ENCODE measurements around the gene ACTR10.

ACTR10 gene

DNA sequence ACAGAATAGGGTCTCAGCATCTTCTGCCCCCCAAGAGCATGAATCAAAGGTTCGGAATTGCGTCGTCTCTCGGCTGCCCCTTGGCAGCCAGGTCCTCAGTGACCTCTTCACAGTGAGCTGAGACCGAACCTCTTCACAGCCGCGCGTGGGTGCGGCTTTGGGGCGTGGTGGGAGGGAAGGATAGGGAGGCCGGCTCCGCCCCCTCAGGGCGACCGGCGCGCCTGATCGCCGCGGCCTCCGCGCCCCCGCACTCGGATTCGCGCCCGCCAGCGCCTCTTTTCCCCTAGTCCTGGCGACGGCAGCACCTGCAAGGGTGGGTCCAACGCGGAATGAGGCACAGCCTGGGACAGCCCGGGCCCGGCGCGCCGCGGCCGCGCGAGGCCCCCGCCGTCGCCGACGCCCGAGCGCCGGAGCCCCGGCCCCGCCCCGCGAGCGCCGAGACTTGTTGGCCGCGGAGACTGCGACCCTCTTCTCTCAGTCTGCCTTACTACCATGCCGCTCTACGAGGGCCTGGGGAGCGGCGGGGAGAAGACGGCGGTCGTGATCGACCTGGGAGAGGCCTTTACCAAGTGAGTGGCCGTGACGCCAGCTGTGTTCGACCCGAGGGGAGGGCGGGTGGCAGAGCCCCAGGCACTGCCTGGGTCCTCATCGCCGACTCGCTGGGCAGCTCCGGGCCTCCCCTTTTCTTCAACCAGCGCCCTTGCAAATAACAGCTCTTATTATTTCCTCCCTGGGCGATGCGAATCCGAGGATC, at the start of gene ACTR10:
TSS of gene ACTR10 (plus strand) at position 424 of the 754 bp plus-strand sequence. CDS start at position 493, 69 bp downstream.
- DNase-seq (ENCODE audit: low spot score), result peak; percentile 91

GRCh38 chr14:58150243-58150805, 49.6 kb upstream of the ACTR10 start:
- DNase-seq (ENCODE audit: low spot score), result no peak

GRCh38 chr14:58151133-58152013, 48.6 kb upstream of the ACTR10 start:
- no peak for DNase-seq (ENCODE audit: low spot score)

DNA sequence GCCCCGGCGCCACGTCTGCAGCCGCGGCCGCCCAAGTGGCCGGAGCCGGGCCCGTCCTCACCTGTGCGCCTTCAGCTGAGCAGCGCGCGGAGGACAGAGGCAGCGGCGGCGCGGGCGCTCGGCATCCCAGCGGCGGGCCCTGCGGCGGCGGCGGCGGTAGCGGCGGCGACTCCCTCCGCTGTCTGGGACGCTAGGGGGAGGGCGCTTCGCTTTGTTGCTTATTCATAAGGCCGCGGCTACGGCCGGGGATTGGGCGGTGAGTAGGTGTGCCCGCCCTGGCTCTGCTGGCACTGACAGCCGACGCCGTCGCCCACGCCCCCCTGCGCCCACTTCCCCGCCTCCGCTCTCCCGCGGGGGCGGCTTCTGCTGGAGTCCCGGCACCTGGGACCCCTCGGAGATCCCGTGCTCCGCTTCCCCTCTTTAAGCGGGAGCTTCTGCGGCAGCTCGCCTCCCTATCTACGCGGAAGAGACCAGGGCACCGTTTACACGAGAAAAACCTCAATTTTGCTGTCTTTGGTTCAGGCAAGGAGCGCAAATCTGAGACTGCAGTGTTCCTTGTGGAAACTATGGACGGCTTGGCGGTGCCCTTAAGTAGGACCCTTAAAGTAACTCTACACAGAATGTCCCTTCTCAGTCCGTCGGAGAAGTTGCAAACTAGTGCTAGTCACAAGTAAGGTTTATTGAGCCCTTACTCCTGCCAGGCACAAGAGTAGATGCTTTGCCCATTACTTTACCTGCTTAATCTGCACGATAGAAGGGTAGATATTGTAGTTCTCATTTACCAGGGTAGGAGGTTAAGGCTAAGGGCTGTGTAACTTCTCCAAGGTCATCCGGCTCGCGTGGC, 47.7 kb upstream of the ACTR10 start, which contains the start of gene ARMH4:
TSS of gene ARMH4 (minus strand) at position 200 of the 844 bp plus-strand sequence. CDS start 12,855 bp downstream, outside the sequence.
- DNase-seq (ENCODE audit: low spot score), result peak; percentile 81

GRCh38 chr14:58160561-58160960, 39.4 kb upstream of the ACTR10 start:
- no peak for DNase-seq (ENCODE audit: low spot score)

GRCh38 chr14:58166005-58166983, 33.7 kb upstream of the ACTR10 start:
- DNase-seq (ENCODE audit: low spot score), result peak; percentile 69

DNA sequence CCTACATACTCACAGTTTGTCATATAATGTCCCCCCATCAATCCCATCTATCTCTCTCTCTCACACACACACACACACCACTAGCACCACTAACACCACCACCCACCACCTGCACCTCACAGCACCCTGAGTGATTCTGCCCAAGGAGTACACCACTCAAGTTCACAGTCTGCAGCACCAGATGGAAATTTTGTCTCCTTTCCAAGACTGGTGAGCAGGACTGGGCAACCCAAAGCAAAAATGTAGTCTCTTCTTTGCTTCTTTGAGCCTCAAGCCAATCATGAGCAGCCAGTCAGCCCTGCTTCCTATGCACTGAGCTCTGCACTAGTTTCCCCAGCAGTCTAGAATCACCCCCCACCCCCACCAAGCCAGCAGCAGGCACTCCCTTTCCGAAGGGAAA, 32.9 kb upstream of the ACTR10 start:
- no peak for DNase-seq (ENCODE audit: low spot score)

- DNase-seq (ENCODE audit: low spot score), result no peak
Observed at GRCh38 chr14:58167891-58168290, 32.1 kb upstream of the ACTR10 start.

DNA sequence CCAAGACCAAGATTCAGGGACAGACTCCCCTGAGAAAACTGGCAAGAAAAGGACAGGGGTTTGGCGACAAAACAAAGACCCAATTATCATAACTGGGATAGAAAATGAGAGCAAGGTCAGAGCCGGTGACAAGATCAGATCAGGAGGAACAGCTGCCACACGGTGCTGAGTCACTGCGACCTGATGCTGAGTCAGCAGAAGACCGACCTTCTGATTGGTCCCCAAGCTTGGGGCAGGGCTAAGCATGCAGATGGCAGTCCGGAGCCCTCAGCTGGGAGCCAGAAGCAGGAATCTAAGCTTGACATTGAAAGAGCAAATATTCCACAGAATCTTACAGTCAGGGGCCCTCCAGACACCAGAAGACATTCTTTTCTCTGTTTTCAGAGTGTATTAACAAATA, 28.9 kb upstream of the ACTR10 start:
- DNase-seq (ENCODE audit: low spot score), result peak; percentile 81

DNA sequence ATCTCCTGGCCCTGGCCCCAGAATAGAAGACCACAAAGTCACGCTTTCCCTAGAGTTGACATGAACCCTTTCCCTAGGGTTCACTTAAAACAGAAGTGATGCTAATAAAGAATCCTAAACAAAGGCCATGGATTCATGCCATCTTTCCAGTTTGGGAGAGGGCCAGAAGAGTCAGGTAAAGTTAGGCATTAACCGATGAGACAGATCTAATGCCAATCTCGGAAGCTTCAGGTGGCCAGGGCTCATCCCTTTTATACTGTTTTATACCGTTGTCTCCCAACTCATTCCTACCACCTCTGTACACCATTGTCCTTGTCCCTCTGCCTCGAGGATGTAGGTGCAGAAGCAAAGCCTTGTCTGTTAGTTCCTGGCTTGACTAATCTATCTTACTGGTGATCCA, 22.8 kb upstream of the ACTR10 start:
- no peak for DNase-seq (ENCODE audit: low spot score)

DNA sequence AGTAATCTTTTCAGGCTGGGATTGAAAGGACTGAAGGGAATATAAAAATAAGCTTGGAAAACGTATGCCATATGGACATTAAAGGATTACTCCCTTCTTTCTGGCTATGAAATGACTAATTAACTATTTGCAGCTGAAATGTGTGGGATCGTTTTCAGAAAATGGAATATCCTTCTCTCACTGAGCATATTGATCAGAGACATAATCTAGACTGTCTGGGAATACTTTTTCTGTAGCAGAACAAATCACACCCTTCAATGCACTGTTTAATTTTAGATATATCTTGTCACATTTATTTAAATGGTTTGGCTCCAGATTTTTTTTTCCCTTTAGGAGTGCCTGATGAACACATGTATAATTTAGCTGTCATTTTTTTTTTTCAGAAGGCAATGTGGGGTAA, 10.8 kb upstream of the ACTR10 start:
- no peak for DNase-seq (ENCODE audit: low spot score)

- no peak for DNase-seq (ENCODE audit: low spot score)
Observed at GRCh38 chr14:58191763-58192601, 8.0 kb upstream of the ACTR10 start.

DNA sequence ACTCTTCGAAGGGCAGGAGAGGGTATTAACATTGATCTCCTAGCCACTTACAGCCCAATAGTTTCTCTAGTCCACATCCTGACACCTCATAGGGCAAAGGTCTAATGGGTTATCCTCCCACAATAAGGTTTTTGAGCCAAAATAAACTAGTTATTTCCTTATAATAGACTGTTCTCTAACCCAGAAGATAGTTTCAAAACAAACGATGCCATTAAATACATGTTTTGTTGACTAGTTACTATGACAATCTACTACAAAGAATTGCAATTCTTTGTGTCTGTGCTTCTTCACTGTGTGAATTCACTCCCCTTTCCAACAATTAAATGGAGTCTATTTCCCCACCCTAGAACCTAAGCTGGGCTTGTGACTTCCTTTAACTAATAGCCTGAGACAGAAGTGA, 6.4 kb upstream of the ACTR10 start:
- peak; percentile 30 for DNase-seq (ENCODE audit: low spot score)

- DNase-seq (ENCODE audit: low spot score), result no peak
Observed at GRCh38 chr14:58196198-58196597, 3.8 kb upstream of the ACTR10 start.

DNA sequence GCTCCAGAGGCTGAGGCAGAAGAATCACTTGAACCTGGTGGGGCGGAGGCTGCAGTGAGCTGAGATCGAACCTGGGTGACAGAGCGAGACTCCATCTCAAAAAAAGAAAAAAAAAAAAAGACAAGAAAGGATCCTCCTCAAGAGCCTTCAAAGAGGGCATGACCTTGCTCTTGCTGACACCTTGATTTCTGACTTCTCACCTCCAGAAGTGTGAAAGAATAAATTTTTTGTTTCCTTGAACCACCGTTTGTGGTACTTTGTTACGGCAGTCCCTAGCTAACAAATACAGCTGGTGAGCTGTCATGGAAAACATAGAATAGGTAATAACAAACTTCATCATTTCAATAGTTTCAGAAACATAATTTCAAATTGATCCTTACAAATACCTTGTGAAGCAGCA, 1.9 kb upstream of the ACTR10 start:
- no peak for DNase-seq (ENCODE audit: low spot score)

- DNase-seq (ENCODE audit: low spot score), result no peak
Observed at GRCh38 chr14:58200480-58200841, 512 bp downstream of the ACTR10 start.

DNA sequence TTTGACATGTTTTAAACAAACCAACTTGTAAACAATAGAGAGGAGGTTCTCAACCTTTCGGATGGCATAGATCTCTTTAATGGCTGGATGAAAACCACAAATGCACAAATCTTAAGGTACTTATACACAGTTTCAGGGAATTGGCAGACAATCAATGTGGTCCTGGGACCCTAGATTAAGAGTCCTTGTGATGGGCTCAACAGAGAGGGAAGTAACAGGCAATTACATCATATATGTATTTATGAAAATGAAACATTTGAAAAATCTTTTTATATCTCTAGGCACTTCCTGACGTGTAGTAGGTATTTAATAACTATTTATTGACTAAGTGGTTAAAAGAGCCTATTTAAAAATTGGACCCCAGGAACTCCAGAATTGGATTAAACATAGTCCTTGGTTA, 897 bp downstream of the ACTR10 start:
- DNase-seq (ENCODE audit: low spot score), result no peak

GRCh38 chr14:58213176-58213575, 13.2 kb downstream of the ACTR10 start:
- DNase-seq (ENCODE audit: low spot score), result no peak

- no peak for DNase-seq (ENCODE audit: low spot score)
Observed at GRCh38 chr14:58215191-58215914, 15.4 kb downstream of the ACTR10 start.

All from LoVo (cell line).